GM12874 (cell line): Measurements from ENCODE around the gene SLC16A7.

ENCODE experiments used
- TF ChIP-seq, protein P1 (sequence below): IDR thresholded peaks from 2 replicates; pipeline ENCODE4 v1.5.1; 2011; ENCODE audit warnings: low read depth, mild to moderate bottlenecking, control low read depth, low read length, moderate library complexity; ENCODE audit not compliant: insufficient read depth

SLC16A7 gene

DNA sequence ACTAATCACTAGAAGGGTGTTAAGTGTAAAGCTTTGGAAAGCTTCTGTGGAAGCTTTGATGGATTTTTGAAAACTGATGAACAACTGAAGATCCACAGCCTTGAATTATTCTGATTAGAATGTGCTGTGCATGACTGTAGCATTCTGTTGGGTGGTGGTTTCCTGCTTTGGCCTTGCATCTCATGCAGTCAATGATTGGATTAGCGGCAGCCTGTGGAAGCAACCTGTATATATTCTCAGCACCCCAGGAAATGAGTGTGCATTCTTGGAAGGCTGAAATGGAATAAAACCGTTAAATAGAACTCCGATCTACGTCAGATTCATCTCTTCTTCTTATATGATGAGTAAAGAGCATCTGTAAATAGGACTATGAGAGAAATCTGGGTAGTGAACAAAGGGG lies 120.2 kb downstream of the SLC16A7 start:
- TF ChIP-seq, protein P1, sequence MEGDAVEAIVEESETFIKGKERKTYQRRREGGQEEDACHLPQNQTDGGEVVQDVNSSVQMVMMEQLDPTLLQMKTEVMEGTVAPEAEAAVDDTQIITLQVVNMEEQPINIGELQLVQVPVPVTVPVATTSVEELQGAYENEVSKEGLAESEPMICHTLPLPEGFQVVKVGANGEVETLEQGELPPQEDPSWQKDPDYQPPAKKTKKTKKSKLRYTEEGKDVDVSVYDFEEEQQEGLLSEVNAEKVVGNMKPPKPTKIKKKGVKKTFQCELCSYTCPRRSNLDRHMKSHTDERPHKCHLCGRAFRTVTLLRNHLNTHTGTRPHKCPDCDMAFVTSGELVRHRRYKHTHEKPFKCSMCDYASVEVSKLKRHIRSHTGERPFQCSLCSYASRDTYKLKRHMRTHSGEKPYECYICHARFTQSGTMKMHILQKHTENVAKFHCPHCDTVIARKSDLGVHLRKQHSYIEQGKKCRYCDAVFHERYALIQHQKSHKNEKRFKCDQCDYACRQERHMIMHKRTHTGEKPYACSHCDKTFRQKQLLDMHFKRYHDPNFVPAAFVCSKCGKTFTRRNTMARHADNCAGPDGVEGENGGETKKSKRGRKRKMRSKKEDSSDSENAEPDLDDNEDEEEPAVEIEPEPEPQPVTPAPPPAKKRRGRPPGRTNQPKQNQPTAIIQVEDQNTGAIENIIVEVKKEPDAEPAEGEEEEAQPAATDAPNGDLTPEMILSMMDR, result no peak

DNA sequence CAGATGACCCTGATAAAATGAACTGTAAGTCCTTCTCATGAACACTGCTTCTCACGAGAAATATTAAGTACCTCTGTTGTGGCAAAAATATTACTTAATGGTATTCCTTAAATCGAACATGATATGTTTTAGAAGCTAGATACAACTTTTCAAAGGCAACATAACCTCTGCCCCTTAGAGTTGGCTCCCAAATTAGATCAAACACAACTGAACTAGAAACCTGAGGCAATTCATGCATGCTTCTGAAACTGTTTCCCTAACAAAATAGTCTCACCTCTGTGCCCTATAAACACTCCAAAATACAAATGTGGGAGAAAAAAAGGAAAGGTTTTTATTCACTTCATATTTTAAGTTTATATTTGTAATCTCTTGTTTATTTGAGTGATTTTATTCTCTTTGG lies 121.6 kb downstream of the SLC16A7 start:
- TF ChIP-seq, protein P1, result no peak

DNA sequence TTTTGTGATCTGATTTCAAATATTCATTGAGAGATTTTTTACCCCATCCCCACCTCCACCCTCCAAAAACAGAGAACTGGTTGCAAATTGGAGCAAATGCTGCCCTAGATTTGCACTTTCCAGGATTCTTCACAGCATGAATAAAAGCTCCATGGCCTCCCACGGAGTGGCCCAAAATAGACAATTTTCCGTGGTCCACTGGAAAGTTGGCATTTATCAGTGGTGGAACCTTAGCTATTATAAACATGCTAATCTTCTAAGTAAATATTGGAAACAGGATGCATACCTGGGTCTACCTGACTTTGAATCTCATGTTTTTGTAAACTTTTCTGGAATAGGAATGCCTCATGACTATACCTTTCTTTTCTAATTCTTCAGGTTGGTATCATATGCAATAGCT lies 123.9 kb downstream of the SLC16A7 start:
- TF ChIP-seq, protein P1, result no peak

DNA sequence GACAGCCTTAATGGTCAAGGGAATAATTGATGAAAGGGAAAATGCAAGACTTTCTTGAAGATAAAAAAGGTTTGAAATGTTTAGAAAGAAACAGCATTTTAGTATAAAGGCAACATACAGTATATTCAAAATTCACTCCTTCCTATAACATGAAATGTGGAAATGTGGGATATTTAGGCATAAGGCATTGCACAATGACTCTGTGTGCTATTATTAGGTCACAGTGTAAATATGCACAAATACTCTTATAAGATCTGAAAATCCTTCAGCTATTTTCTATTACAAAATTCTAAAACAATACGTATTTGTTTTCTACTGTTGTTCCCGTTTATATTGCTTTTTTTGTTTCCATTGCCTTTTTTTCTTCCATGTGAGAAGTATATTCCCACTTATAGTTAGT lies 127.7 kb downstream of the SLC16A7 start:
- TF ChIP-seq, protein P1, result no peak

DNA sequence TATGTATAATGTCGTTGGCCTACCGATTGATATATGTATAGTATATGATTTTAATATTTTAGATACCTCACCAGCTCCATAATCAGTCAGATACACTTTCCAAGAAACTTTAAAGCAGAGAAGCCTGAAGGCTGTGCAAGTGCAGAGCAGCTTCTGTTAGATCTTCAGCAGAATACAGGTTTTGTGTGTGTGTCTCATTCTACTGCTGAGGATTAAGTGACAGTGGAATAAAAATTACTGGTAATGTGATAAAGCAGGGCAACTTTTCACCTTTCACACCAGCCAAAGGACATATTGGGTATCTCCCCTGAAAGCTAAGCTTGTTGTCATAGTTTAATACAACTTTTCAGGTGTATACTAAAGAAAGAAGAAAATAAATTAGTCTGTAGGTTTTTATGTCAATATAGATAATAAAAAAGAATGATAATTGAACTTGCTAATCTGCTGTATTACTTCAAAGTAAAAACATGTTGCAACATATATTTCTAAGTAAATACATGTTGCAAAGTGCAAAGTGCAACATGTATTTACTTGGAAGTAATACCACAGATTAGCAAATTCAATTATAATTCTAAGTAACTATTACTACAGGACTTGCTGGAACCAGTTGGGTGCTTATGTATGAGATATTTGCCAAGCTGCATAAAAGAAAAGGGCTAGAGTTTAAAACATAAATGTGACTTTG lies 128.3 kb downstream of the SLC16A7 start:
- TF ChIP-seq, protein P1, result no peak

DNA sequence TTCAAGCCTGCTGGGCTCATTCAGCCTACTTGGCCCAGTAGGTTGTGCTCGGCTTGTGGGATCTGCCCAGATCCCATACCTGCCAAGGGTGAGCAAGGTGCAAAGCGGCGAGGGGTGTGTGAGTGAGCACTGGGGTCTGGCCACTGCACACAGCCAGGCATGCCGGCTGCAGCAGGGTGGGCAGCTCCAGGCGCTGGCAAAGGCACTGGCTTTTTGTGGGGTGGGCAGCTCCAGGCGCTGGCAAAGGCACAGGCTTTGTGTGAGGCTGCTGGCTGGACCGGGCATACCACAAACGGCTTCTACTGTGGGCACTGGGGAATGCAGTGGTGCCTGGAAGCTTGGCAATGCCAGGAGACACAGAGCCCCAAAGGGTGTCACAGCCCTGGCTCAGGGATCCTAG lies 137.4 kb downstream of the SLC16A7 start:
- TF ChIP-seq, protein P1, result no peak

DNA sequence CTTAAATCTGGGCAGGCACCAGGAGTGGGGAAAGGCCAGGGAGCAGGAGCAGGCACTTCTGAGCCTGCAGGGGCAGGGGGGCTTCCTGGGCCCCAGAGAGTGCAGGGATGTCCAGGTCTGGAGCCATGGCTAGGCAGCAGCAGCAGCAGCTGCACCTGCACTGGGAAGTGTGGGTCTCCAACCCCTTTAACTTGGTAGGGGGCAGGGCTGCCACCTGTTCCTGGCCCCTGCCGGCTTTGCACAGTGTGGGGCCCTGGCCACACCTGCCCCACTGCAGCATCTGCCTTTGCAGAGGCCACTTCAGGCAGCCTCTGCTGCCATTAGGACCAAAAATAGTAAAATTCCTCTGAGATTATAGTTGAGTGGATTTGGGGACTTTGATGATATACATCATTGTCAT lies 138.5 kb downstream of the SLC16A7 start:
- TF ChIP-seq, protein P1, result no peak
